Measurements from ENCODE around the gene GNG12.

The GNG12 gene

DNA sequence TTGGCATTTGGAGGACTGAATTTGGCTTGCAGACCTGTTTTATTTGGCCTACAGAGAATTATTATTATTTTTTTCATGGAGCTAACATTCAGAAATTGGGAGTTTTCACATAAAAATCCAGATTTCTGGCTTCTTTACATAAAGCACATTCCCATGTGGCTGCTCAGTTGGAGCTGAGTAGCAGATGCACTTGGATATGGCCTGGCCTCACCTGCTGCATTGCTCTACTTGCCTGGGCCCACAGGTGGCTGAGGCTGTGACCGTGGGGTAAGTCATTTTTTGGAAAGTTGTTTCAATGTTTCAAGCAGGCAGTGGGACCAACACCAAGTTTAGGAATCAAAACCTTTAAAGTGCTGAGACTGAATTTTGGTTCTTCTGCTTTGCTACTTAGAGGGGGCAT is 91.5 kb downstream of the GNG12 start:
- no peak for DNase-seq (ENCODE audit: low read depth)
- no peak overlapping the region for H3K4me3 ChIP-seq (ENCODE audit: low read depth, low read length)
- TF ChIP-seq, protein P1, sequence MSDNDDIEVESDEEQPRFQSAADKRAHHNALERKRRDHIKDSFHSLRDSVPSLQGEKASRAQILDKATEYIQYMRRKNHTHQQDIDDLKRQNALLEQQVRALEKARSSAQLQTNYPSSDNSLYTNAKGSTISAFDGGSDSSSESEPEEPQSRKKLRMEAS (IDR thresholded peaks at IDR 0.05; ENCODE audit: low read depth, low read length) = no peak
- no peak for TF ChIP-seq MYC (IDR thresholded peaks at IDR 0.05; ENCODE audit: low read depth, low read length)
- TF ChIP-seq, protein P2, sequence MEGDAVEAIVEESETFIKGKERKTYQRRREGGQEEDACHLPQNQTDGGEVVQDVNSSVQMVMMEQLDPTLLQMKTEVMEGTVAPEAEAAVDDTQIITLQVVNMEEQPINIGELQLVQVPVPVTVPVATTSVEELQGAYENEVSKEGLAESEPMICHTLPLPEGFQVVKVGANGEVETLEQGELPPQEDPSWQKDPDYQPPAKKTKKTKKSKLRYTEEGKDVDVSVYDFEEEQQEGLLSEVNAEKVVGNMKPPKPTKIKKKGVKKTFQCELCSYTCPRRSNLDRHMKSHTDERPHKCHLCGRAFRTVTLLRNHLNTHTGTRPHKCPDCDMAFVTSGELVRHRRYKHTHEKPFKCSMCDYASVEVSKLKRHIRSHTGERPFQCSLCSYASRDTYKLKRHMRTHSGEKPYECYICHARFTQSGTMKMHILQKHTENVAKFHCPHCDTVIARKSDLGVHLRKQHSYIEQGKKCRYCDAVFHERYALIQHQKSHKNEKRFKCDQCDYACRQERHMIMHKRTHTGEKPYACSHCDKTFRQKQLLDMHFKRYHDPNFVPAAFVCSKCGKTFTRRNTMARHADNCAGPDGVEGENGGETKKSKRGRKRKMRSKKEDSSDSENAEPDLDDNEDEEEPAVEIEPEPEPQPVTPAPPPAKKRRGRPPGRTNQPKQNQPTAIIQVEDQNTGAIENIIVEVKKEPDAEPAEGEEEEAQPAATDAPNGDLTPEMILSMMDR (IDR thresholded peaks at IDR 0.05; ENCODE audit: low read depth, low read length) = no peak
- no peak for TF ChIP-seq POLR2A (IDR thresholded peaks at IDR 0.05; ENCODE audit: extremely low read depth, insufficient read length)

DNA sequence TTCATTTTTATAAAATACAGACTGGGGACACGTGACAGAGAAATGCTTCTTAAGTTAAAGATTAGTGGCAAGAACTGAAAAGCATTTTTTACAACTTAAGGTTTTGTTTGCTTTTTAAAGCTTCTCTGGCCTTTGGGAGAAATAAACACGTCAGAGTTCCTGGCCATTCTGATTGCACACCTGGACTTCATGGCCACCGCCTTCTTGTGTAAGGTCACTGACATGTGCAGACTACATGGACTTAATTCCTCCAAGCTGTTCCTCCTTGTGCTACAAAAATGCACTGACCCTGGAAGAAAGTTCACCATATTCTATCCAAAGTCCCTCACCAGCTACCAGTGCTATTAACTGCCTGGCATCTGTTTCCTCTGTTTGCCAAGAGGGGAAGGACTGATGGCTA is 92.1 kb downstream of the GNG12 start:
- no peak overlapping the region for H3K4me3 ChIP-seq (ENCODE audit: low read depth, low read length)
- no peak for TF ChIP-seq POLR2A (IDR thresholded peaks at IDR 0.05; ENCODE audit: extremely low read depth, insufficient read length)
- TF ChIP-seq, protein P2 (IDR thresholded peaks at IDR 0.05; ENCODE audit: low read depth, low read length) = no peak
- TF ChIP-seq, protein P1 (IDR thresholded peaks at IDR 0.05; ENCODE audit: low read depth, low read length) = no peak
- no peak for TF ChIP-seq MYC (IDR thresholded peaks at IDR 0.05; ENCODE audit: low read depth, low read length)
- DNase-seq (ENCODE audit: low read depth) = no peak

DNA sequence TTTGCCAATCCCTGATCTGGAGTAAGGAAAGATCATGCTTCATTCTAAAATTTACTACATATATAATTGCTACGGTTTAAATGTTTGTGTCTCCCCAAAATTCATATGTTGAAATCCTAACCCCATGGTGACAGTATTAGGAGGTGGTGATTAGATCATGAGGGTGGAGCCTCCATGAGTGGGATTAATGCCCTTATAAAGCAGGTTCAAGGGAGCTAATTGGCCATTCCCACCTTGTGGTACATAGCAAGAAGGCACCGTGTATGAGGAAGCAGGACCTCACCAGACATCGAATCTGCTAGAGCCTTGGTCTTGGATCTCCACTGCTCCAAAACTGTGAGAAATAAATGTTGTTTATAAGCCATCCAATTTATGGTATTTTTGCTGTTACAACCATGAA is 92.7 kb downstream of the GNG12 start:
- no peak overlapping the region for H3K4me3 ChIP-seq (ENCODE audit: low read depth, low read length)
- no peak for DNase-seq (ENCODE audit: low read depth)
- no peak for TF ChIP-seq MYC (IDR thresholded peaks at IDR 0.05; ENCODE audit: low read depth, low read length)
- TF ChIP-seq, protein P2 (IDR thresholded peaks at IDR 0.05; ENCODE audit: low read depth, low read length) = no peak
- no peak for TF ChIP-seq POLR2A (IDR thresholded peaks at IDR 0.05; ENCODE audit: extremely low read depth, insufficient read length)
- TF ChIP-seq, protein P1 (IDR thresholded peaks at IDR 0.05; ENCODE audit: low read depth, low read length) = no peak

DNA sequence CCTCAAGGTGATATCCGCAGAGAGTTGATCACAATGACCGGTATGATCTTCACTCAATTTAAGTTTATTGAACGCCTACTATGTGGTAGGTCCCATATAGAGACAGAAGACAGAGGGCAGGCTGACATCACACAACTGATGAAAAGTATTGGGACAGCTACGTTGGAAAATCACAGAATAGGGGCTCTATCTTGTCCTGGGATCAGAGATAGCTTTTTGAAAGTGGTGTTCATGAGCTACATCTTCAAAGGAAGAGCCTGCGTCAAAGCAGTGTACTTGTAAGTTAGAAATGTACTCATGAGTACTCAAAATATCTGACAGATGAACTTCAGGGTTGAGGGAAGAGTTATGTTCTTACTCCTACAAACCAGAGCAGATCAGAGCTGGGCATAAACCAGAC is 93.9 kb downstream of the GNG12 start:
- DNase-seq (ENCODE audit: low read depth) = no peak
- TF ChIP-seq, protein P2 (IDR thresholded peaks at IDR 0.05; ENCODE audit: low read depth, low read length) = no peak
- TF ChIP-seq, protein P1 (IDR thresholded peaks at IDR 0.05; ENCODE audit: low read depth, low read length) = no peak
- TF ChIP-seq POLR2A (IDR thresholded peaks at IDR 0.05; ENCODE audit: extremely low read depth, insufficient read length) (no peak), MYC (IDR thresholded peaks at IDR 0.05; ENCODE audit: low read depth, low read length) (no peak)

DNA sequence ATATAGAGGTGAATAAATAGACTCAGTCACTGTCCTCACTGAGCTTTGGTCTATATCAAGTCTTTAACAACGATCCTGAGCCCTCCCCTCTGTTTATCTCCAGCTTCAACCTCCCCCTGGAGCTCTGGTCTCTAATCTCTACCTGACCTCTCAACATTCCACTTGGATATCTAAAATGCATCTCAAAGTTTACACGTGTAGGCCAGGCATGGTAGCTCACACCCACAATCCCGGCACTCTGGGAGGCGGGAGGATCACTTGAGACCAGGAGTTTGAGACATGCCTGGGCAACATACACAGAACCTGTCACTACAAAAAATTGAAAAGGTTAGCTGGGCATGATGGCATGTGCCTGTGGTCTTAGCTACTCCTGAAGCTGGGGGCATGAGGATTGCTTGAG is 94.9 kb downstream of the GNG12 start:
- TF ChIP-seq MYC (IDR thresholded peaks at IDR 0.05; ENCODE audit: low read depth, low read length) (no peak), POLR2A (IDR thresholded peaks at IDR 0.05; ENCODE audit: extremely low read depth, insufficient read length) (no peak)
- TF ChIP-seq, protein P1 (IDR thresholded peaks at IDR 0.05; ENCODE audit: low read depth, low read length) = no peak
- TF ChIP-seq, protein P2 (IDR thresholded peaks at IDR 0.05; ENCODE audit: low read depth, low read length) = no peak
- H3K4me3 ChIP-seq (ENCODE audit: low read depth, low read length) = no peak overlapping the region
- no peak for DNase-seq (ENCODE audit: low read depth)

More for the DNA sequence above, 93.9 kb downstream of the GNG12 start:
- H3K4me3 ChIP-seq (ENCODE audit: low read depth, low read length) = no peak overlapping the region

DNA sequence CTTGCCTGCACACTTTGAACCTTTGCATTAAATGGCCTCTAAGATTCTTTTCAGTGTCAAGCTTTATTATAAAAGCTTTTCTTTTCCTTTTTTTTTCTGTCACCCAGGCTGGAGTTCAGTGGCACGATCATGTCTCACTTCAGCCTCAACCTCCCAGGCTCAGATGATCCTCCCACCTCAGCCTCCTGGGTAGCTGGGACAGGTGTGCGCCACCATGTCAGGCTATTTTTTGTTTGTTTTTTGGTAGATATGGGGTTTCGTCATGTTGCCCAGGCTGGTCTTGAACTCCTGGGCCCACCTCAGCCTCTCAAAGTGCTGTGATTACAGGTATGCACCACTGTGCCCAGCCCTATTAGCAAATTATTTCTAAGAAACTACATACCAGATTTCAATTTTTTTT is 95.4 kb downstream of the GNG12 start:
- no peak overlapping the region for H3K4me3 ChIP-seq (ENCODE audit: low read depth, low read length)
- no peak for DNase-seq (ENCODE audit: low read depth)
- TF ChIP-seq POLR2A (IDR thresholded peaks at IDR 0.05; ENCODE audit: extremely low read depth, insufficient read length) (no peak), MYC (IDR thresholded peaks at IDR 0.05; ENCODE audit: low read depth, low read length) (no peak)
- TF ChIP-seq, protein P1 (IDR thresholded peaks at IDR 0.05; ENCODE audit: low read depth, low read length) = no peak
- TF ChIP-seq, protein P2 (IDR thresholded peaks at IDR 0.05; ENCODE audit: low read depth, low read length) = no peak

All from NB4 (cell line).